ENCODE data around the gene AKR7A3.

AKR7A3 gene

GRCh38 chr1:19311931-19312781 lies 23.6 kb upstream of the AKR7A3 start, which contains the start of the genes AKR7A2 and SLC66A1:
Gene AKR7A2, minus strand, starts transcription at chr1:19312144. Its CDS starts 20 bp downstream, at chr1:19312124.
Gene SLC66A1, plus strand, starts transcription at chr1:19312326. Its CDS starts 5,352 bp downstream, at chr1:19317678.
- TF ChIP-seq CTCF (conservative IDR thresholded peaks at IDR 0.05; ENCODE audit: low read depth, low read length) = no peak
- DNase-seq (ENCODE audit: low read depth) = peak; percentile 92
- H3K4me3 ChIP-seq (ENCODE audit: low read depth, low read length) = peak within 1 kb of the TSS; percentile 79

GRCh38 chr1:19311503-19311930 lies 22.9 kb upstream of the AKR7A3 start:
- no peak for TF ChIP-seq CTCF (conservative IDR thresholded peaks at IDR 0.05; ENCODE audit: low read depth, low read length)
- DNase-seq (ENCODE audit: low read depth) = peak; percentile 20
- peak overlapping the region; percentile 63 for H3K4me3 ChIP-seq (ENCODE audit: low read depth, low read length)

GRCh38 chr1:19310720-19311502 lies 22.3 kb upstream of the AKR7A3 start:
- no peak for TF ChIP-seq CTCF (conservative IDR thresholded peaks at IDR 0.05; ENCODE audit: low read depth, low read length)
- H3K4me3 ChIP-seq (ENCODE audit: low read depth, low read length) = peak overlapping the region; percentile 63
- peak; percentile 30 for DNase-seq (ENCODE audit: low read depth)

DNA sequence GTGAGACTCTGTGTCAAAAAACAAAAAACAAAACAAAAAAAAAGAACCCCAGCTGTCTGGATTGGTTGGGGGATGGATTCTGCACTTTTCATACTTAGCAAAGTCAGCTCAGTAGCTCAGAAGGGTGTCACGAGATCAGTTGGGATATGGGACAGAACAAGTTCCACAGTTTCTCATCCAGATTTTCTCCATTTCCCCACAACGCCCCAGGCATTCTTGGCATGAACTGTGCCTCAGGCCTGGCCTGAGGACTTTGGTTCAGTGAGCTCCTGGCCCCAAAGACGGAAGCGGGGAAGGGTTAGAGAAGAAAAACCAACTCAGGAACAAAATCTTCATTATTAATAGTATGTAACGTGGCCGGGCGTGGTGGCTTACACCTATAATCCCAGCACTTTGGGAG lies 21.5 kb upstream of the AKR7A3 start:
- no peak for DNase-seq (ENCODE audit: low read depth)
- TF ChIP-seq CTCF (conservative IDR thresholded peaks at IDR 0.05; ENCODE audit: low read depth, low read length) = no peak
- no peak overlapping the region for H3K4me3 ChIP-seq (ENCODE audit: low read depth, low read length)

DNA sequence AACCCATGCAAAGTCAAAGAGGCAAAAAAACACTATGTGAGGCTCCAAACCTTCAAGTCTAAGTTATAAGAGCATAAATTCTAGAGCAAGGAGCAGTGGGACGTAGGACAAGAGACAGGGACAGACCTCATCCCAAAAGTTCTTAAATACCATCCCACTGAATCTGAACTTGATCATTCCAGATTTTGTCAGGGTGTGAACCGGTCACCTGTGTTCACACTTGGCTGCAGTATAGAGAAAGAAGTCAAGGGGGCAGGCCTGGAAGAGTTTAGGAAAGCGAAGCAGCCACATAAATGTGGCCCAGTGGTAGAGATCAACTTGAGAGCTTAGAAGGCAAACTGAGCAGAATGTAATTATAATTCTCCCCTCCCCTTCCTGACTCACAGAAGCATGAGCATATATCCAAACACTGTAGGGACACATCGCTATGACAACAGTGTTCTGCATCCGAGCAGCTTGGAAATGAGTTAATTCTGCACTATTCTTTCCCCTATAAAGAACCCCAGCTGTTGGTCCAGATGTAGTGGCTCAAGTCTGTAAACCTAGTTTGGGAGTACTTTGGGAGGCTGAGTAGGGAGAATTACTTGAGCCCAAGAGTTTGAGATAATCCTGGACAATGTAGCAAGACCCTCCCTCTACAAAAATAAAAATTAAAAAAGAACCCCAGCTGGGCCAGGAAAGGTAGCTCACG lies 20.7 kb upstream of the AKR7A3 start:
- TF ChIP-seq CTCF (conservative IDR thresholded peaks at IDR 0.05; ENCODE audit: low read depth, low read length) = no peak
- H3K4me3 ChIP-seq (ENCODE audit: low read depth, low read length) = no peak overlapping the region
- DNase-seq (ENCODE audit: low read depth) = peak; percentile 80

GRCh38 chr1:19308509-19308907 lies 19.9 kb upstream of the AKR7A3 start:
- no peak for TF ChIP-seq CTCF (conservative IDR thresholded peaks at IDR 0.05; ENCODE audit: low read depth, low read length)
- no peak for DNase-seq (ENCODE audit: low read depth)
- no peak overlapping the region for H3K4me3 ChIP-seq (ENCODE audit: low read depth, low read length)

Measured in choroid plexus epithelial cell (primary cell).